ENCODE results near the gene ARHGAP15.
A peak's percentile ranks its signal among the peaks of the same experiment; 100 is the strongest.

Gene ARHGAP15

GRCh38 chr2:143706354-143706753, 577.1 kb downstream of the ARHGAP15 start:
- Histone ChIP-seq H3K27ac (peak overlapping the region in 1 of 2 donors; percentile 15), H3K4me3 (no peak overlapping the region)
- TF ChIP-seq CTCF (IDR thresholded peaks at IDR 0.05) = no peak
- DNase-seq (ENCODE audit: low spot score) = no peak

GRCh38 chr2:143708682-143709081, 579.5 kb downstream of the ARHGAP15 start:
- H3K4me3 ChIP-seq = no peak overlapping the region
- no peak for DNase-seq (ENCODE audit: low spot score)
- no peak for TF ChIP-seq CTCF (IDR thresholded peaks at IDR 0.05)
- peak overlapping the region; percentile 16 to 61 for H3K27ac ChIP-seq

- TF ChIP-seq CTCF (IDR thresholded peaks at IDR 0.05) = no peak
- H3K27ac ChIP-seq = peak overlapping the region in 1 of 2 donors; percentile 40
- no peak for DNase-seq (ENCODE audit: low spot score)
Observed at GRCh38 chr2:143710196-143710595, 581.0 kb downstream of the ARHGAP15 start.

GRCh38 chr2:143710879-143711278, 581.7 kb downstream of the ARHGAP15 start:
- no peak for TF ChIP-seq CTCF (IDR thresholded peaks at IDR 0.05)
- Histone ChIP-seq H3K4me3 (no peak overlapping the region), H3K27ac (no peak overlapping the region)
- no peak for DNase-seq (ENCODE audit: low spot score)

More at GRCh38 chr2:143710196-143710595, 581.0 kb downstream of the ARHGAP15 start:
- H3K4me3 ChIP-seq = no peak overlapping the region

GRCh38 chr2:143716522-143716921, 587.3 kb downstream of the ARHGAP15 start:
- H3K27ac ChIP-seq = no peak overlapping the region
- TF ChIP-seq CTCF (IDR thresholded peaks at IDR 0.05) = no peak

GRCh38 chr2:143717053-143717452, 587.8 kb downstream of the ARHGAP15 start:
- DNase-seq (ENCODE audit: low spot score) = no peak
- Histone ChIP-seq H3K4me3 (peak overlapping the region; percentile 55), H3K27ac (peak overlapping the region; percentile 29 to 61)
- TF ChIP-seq CTCF (IDR thresholded peaks at IDR 0.05) = no peak

More at GRCh38 chr2:143716522-143716921, 587.3 kb downstream of the ARHGAP15 start:
- peak overlapping the region; percentile 55 for H3K4me3 ChIP-seq
- DNase-seq (ENCODE audit: low spot score) = no peak

GRCh38 chr2:143717536-143718168, 588.4 kb downstream of the ARHGAP15 start:
- Histone ChIP-seq H3K27ac (peak overlapping the region; percentile 29 to 61), H3K4me3 (peak overlapping the region; percentile 55)
- no peak for DNase-seq (ENCODE audit: low spot score)
- no peak for TF ChIP-seq CTCF (IDR thresholded peaks at IDR 0.05)

All from coronary artery (tissue), 2 donors.